H1 (cell line): Measurements from ENCODE around the gene PCDHGA1. TPM values are rescaled to one million over a fixed set of nuclear protein-coding genes. Genes with fewer than 3 reads are reported as not detected.

ENCODE experiments used
- ASH2L ChIP-seq: fragments of 200-600, 300-600 bp; sonication (generic); IDR thresholded peaks from one replicate; pipeline ENCODE4 v1.7.1; 2017; ENCODE audit warnings: low read length
- CEBPB ChIP-seq: IDR thresholded peaks from 2 replicates; pipeline ENCODE4 v1.6.1; 2012; ENCODE audit warnings: low read depth, low read length
- POLR2AphosphoS5 ChIP-seq: IDR thresholded peaks from 2 replicates; pipeline ENCODE4 v1.6.1; 2011; ENCODE audit warnings: low read depth, low read length
- RFX5 ChIP-seq: IDR thresholded peaks from 2 replicates; pipeline ENCODE4 v1.6.1; 2011; ENCODE audit warnings: low read depth, low read length, improper control_type of control experiment, borderline replicate concordance
- RNF2 ChIP-seq: fragments of 200-900, 300-1000 bp; sonication (generic); IDR thresholded peaks from 2 replicates; pipeline ENCODE4 v1.7.1; 2016; ENCODE audit warnings: borderline replicate concordance, low read depth, mild to moderate bottlenecking, antibody characterized with exemption, low read length; ENCODE audit not compliant: poor library complexity, severe bottlenecking; ENCODE audit errors: missing control alignments
- TBP ChIP-seq: IDR thresholded peaks from 2 replicates; pipeline ENCODE4 v1.6.1; 2011; ENCODE audit warnings: low read depth, low read length, improper control_type of control experiment
- polyA plus RNA-seq, 7 experiments: library from polyadenylated mRNA; depleted of rRNA in 3 of 7; stranded (reverse) in 5 of 7; unstranded in 2 of 7; fragments of >200 nt in 5 of 7; fragments of 200-250 nt in 2 of 7; gene quantifications; 1 replicate in 5 of 7; 2 replicates in 1 of 7; 4 replicates in 1 of 7; pipeline versions ENCODE4 v1.2.1 to v1.2.3, GENCODE V29; 2011 to 2013; ENCODE audit warnings: missing spikeins in 2 of 7, mixed read lengths in 2 of 7
- total RNA-seq: library from RNA; stranded (reverse); fragmentation: NEBNext Ultra II Directional; extraction: Animal tissue kit (Norgen Biotek cat#: 25700); gene quantifications from 2 replicates; pipeline ENCODE4 v1.2.1, GENCODE V29; 2021

The PCDHGA1 gene
- total and polyA plus RNA-seq, 2 of the 8 experiments (the other 6 are each of a cell fraction or from before 2014, with no cell fraction given), result 0.57 to 0.89 TPM

GRCh38 chr5:141411575-141411974 is 81.3 kb downstream of the PCDHGA1 start (continued):
- TF ChIP-seq TBP (no peak), RFX5 (no peak), ASH2L (no peak), POLR2AphosphoS5 (no peak), CEBPB (no peak), RNF2 (no peak)
